ENCODE data around the gene PCDHGB1. TPM values are rescaled to one million over a fixed set of nuclear protein-coding genes. Genes with fewer than 3 reads are reported as not detected.
A peak's percentile ranks its signal among the peaks of the same experiment; 100 is the strongest.
"Not testable (repeated sequence)": the region's sequence is repeated elsewhere in the genome, so short reads cannot be mapped to it uniquely, and the experiment has no call there.

Gene PCDHGB1
- total RNA-seq, 1 donor from 2014 or later = 1.4 TPM

GRCh38 chr5:141384471-141385267 lies 34.8 kb downstream of the PCDHGB1 start:
- no peak for DNase-seq

GRCh38 chr5:141387557-141388311 lies 37.8 kb downstream of the PCDHGB1 start, which contains the start of gene PCDHGB4:
PCDHGB4 (plus strand) TSS chr5:141387698; CDS start chr5:141387885, 187 bp downstream.
- DNase-seq = peak; percentile 67

- DNase-seq = no peak
Measured at GRCh38 chr5:141388661-141389060, 38.8 kb downstream of the PCDHGB1 start.

GRCh38 chr5:141389153-141390042 lies 39.5 kb downstream of the PCDHGB1 start:
- no peak for DNase-seq

GRCh38 chr5:141392429-141393198 lies 42.7 kb downstream of the PCDHGB1 start, which contains the start of gene PCDHGA8:
PCDHGA8 (plus strand) TSS chr5:141392633; CDS start chr5:141392814, 181 bp downstream.
- no peak for DNase-seq

- no peak for DNase-seq
Measured at GRCh38 chr5:141393267-141393666, 43.4 kb downstream of the PCDHGB1 start.

GRCh38 chr5:141394401-141395187 lies 44.7 kb downstream of the PCDHGB1 start:
- not testable (repeated sequence) for DNase-seq

- peak; percentile 68 for DNase-seq
Measured at GRCh38 chr5:141397756-141398551, 48.1 kb downstream of the PCDHGB1 start, which contains the start of gene PCDHGB5. PCDHGB5 (plus strand) TSS chr5:141397947; CDS start chr5:141398128, 181 bp downstream.

GRCh38 chr5:141398608-141399007 lies 48.7 kb downstream of the PCDHGB1 start:
- no peak for DNase-seq

- no peak for DNase-seq
Measured at GRCh38 chr5:141399555-141400258, 49.8 kb downstream of the PCDHGB1 start.

Other genes with a start within 250 kb of the PCDHGB1 start
- 0.51 TPM in 2 replicates for gene PCDHB3, start 249.6 kb upstream of the PCDHGB1 start, total RNA-seq
- 0.17 and 0.19 TPM in 2 replicates for gene PCDHB4, start 228.3 kb upstream of the PCDHGB1 start, total RNA-seq
- gene PCDHB5, start 214.9 kb upstream of the PCDHGB1 start, total RNA-seq = 1.2 and 1.7 TPM in 2 replicates
- gene PCDHB6, start 200.0 kb upstream of the PCDHGB1 start, total RNA-seq = 0.05 and 0.17 TPM in 2 replicates
- 0.68 and 0.74 TPM in 2 replicates for gene PCDHB7, start 177.5 kb upstream of the PCDHGB1 start, total RNA-seq
- 0.14 and 0.34 TPM in 2 replicates for gene PCDHB8, start 172.3 kb upstream of the PCDHGB1 start, total RNA-seq
- gene PCDHB16, start 167.7 kb upstream of the PCDHGB1 start, total RNA-seq = 0.17 and 0.23 TPM in 2 replicates
- 0.14 and 0.17 TPM in 2 replicates for gene PCDHB9, start 162.9 kb upstream of the PCDHGB1 start, total RNA-seq
- 0.51 and 0.70 TPM in 2 replicates for gene PCDHB10, start 157.7 kb upstream of the PCDHGB1 start, total RNA-seq
- gene PCDHB11, start 150.5 kb upstream of the PCDHGB1 start, total RNA-seq = 0.17 and 0.19 TPM in 2 replicates
- 0.47 and 0.68 TPM in 2 replicates for gene PCDHB12, start 141.4 kb upstream of the PCDHGB1 start, total RNA-seq
- 1.4 TPM in 2 replicates for gene PCDHB13, start 136.2 kb upstream of the PCDHGB1 start, total RNA-seq
- gene PCDHB14, start 126.8 kb upstream of the PCDHGB1 start, total RNA-seq = 0.98 and 1.0 TPM in 2 replicates
- gene PCDHB15, start 104.7 kb upstream of the PCDHGB1 start, total RNA-seq = 0.65 and 1.0 TPM in 2 replicates
- 0.09 and 0.34 TPM in 2 replicates for gene SLC25A2, start 46.0 kb upstream of the PCDHGB1 start, total RNA-seq
- 60.6 and 78.3 TPM in 2 replicates for gene TAF7, start 29.3 kb upstream of the PCDHGB1 start, total RNA-seq
- gene PCDHGA1, start 19.6 kb upstream of the PCDHGB1 start, total RNA-seq = 0.33 and 0.34 TPM in 2 replicates
- gene PCDHGA2, start 11.3 kb upstream of the PCDHGB1 start, total RNA-seq = 1.4 TPM in 2 replicates
- gene PCDHGA3, start 6.3 kb upstream of the PCDHGB1 start, total RNA-seq = 0.70 and 1.2 TPM in 2 replicates
- gene PCDHGA4, start 4.9 kb downstream of the PCDHGB1 start, total RNA-seq = 2.2 and 3.4 TPM in 2 replicates
- 0.51 and 1.7 TPM in 2 replicates for gene PCDHGB2, start 9.9 kb downstream of the PCDHGB1 start, total RNA-seq
- gene PCDHGA5, start 14.1 kb downstream of the PCDHGB1 start, total RNA-seq = 0.74 and 0.85 TPM in 2 replicates
- 3.6 and 3.7 TPM in 2 replicates for gene PCDHGB3, start 20.1 kb downstream of the PCDHGB1 start, total RNA-seq
- 2.2 TPM in 2 replicates for gene PCDHGA6, start 23.8 kb downstream of the PCDHGB1 start, total RNA-seq
- 1.0 and 1.3 TPM in 2 replicates for gene PCDHGA7, start 32.6 kb downstream of the PCDHGB1 start, total RNA-seq
- gene PCDHGB4, start 37.6 kb downstream of the PCDHGB1 start, total RNA-seq = 11.3 and 14.5 TPM in 2 replicates
- 0.74 and 1.4 TPM in 2 replicates for gene PCDHGA8, start 42.5 kb downstream of the PCDHGB1 start, total RNA-seq
- 11.9 and 16.7 TPM in 2 replicates for gene PCDHGB5, start 47.8 kb downstream of the PCDHGB1 start, total RNA-seq
- gene PCDHGA9, start 52.7 kb downstream of the PCDHGB1 start, total RNA-seq = 2.9 and 3.6 TPM in 2 replicates
- 2.9 and 3.7 TPM in 2 replicates for gene PCDHGB6, start 57.9 kb downstream of the PCDHGB1 start, total RNA-seq
- gene PCDHGA10, start 62.9 kb downstream of the PCDHGB1 start, total RNA-seq = 4.7 and 6.0 TPM in 2 replicates
- gene PCDHGB7, start 67.6 kb downstream of the PCDHGB1 start, total RNA-seq = 10.2 and 11.9 TPM in 2 replicates
- gene PCDHGA11, start 71.0 kb downstream of the PCDHGB1 start, total RNA-seq = 6.8 and 10.6 TPM in 2 replicates
- 4.1 and 4.6 TPM in 2 replicates for gene PCDHGA12, start 80.4 kb downstream of the PCDHGB1 start, total RNA-seq
- 19.4 and 25.1 TPM in 2 replicates for gene PCDHGC3, start 125.9 kb downstream of the PCDHGB1 start, total RNA-seq
- 1.2 and 1.5 TPM in 2 replicates for gene PCDHGC4, start 134.9 kb downstream of the PCDHGB1 start, total RNA-seq
- 0.56 and 1.5 TPM in 2 replicates for gene PCDHGC5, start 139.0 kb downstream of the PCDHGB1 start, total RNA-seq

All from dermis blood vessel endothelial cell (primary cell).